ENCODE data around the gene REN.
A peak's percentile ranks its signal among the peaks of the same experiment; 100 is the strongest.

Gene REN

DNA sequence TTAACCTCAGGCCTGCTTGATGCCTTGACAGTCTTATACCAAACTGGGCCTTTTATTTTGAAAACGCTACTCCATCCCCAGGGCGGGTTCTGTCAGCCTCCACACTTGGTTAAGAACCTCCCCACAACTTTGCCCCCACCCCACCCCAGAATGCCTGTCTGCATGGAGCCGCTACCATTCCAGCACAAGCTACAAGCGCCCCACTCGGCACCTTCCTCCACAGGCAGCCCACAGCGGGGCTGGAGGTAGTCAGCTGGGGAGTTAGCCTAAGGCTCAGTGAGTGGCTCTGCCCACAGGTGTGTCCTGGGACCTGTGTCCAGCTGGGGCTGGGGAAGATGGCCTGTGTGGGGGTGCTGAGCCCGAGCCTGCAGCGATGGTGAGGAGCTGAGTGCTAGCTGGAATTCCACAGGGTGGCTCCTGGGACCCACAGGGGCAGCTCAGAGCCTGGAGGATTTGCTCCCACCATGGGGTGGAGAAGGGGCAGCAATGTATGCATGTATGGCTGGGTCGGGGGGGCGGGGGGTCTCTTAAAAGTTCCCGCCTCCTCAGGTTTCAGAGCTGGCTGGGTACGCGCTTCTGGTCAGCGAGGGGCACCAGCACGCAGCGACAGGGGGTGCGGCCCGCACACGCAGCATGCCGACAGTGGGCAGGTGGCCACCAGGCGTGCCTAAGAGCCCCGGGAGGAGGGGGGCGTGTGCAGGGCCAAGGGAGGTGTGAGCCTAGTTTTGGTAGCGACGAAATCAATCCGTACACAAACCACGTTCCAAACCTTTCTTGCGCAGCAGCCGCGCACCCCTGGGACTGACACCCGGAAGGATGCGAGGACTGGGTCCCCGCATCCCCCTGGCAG, 15.2 kb downstream of the REN start:
- H3K4me1 ChIP-seq (ENCODE audit: insufficient read depth, low read length): peaks cover 7% of the 10 kb centered on the region
- peaks cover 0 to 4% of the 10 kb centered on the region in 2 donors for H3K27me3 ChIP-seq (ENCODE audit: control insufficient read depth in 1 of 2, insufficient read depth in 2 of 2, low read length in 2 of 2)
- H3K36me3 ChIP-seq (ENCODE audit: insufficient read depth, low read length): no peaks in the 10 kb centered on the region
- no peaks in the 10 kb centered on the region for H3K9me3 ChIP-seq (ENCODE audit: low read length)
- H3K9ac ChIP-seq (ENCODE audit: low read length): no peak overlapping the region
- peak overlapping the region; percentile 63 to 76 for H3K4me3 ChIP-seq (ENCODE audit: low read depth in 1 of 2, low read length in 2 of 2)
- peak overlapping the region; percentile 62 for H3K27ac ChIP-seq (ENCODE audit: low read depth, low read length)

DNA sequence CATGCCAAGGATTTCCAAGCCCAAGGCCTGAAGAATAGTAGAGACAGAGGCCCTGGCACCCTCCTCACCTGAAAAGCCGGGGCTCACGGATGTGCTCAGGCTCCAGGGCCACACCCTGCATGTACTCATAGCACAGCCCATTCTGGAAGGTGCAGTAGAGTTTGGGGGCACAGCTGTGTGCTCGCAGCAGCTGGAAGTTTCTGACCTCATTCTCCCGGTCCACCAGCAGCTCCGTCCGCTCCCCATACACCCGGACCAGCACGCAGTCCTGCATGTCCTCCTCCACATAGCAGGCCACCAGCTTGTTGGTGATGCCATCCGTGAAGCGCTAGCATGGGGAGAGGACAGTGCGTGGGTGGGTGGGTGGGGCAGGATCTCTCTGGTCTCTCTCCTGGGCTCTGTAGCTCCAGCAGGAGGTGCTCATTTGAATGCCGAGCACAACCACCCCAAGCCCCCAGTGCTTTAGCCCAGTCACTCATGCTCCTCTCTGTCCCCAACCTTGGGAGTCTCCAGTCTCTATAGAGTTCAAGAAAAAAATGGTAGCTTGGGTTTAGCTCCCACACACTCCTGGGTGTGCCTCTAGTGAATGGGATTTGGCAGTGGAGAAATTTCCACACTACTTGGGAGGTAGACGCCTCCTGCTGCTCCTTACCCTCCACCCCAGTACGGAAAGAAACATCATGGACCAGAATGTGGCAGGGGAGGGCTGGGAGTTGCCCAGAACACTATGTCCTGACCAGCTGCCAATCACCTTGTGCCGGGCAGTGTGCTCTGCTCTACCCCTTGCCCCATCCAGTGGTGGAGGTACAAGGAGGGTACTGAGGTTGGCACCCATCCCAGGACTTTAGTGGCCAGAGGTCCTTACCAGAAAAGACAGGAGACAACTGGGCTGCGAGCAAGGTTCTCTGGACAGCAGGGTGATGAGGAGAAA, 16.2 kb downstream of the REN start:
- Histone ChIP-seq H3K27me3 (ENCODE audit: control insufficient read depth in 1 of 2, insufficient read depth in 2 of 2, low read length in 2 of 2) (peaks cover 0 to 4% of the 10 kb centered on the region in 2 donors), H3K4me1 (ENCODE audit: insufficient read depth, low read length) (peaks cover 7% of the 10 kb centered on the region), H3K9me3 (ENCODE audit: low read length) (no peaks in the 10 kb centered on the region), H3K36me3 (ENCODE audit: insufficient read depth, low read length) (no peaks in the 10 kb centered on the region), H3K27ac (ENCODE audit: low read depth, low read length) (no peak overlapping the region), H3K4me3 (ENCODE audit: low read depth in 1 of 2, low read length in 2 of 2) (no peak overlapping the region), H3K9ac (ENCODE audit: low read length) (no peak overlapping the region)

- H3K36me3 ChIP-seq (ENCODE audit: insufficient read depth, low read length): no peaks in the 10 kb centered on the region
- H3K9me3 ChIP-seq (ENCODE audit: low read length): no peaks in the 10 kb centered on the region
- no peak overlapping the region for H3K27ac ChIP-seq (ENCODE audit: low read depth, low read length)
- peaks cover 7% of the 10 kb centered on the region for H3K4me1 ChIP-seq (ENCODE audit: insufficient read depth, low read length)
- H3K27me3 ChIP-seq (ENCODE audit: control insufficient read depth in 1 of 2, insufficient read depth in 2 of 2, low read length in 2 of 2): no peaks in the 10 kb centered on the region
- no peak overlapping the region for H3K9ac ChIP-seq (ENCODE audit: low read length)
- no peak overlapping the region for H3K4me3 ChIP-seq (ENCODE audit: low read depth in 1 of 2, low read length in 2 of 2)
Observed at GRCh38 chr1:204149107-204149506, 17.0 kb downstream of the REN start.

DNA sequence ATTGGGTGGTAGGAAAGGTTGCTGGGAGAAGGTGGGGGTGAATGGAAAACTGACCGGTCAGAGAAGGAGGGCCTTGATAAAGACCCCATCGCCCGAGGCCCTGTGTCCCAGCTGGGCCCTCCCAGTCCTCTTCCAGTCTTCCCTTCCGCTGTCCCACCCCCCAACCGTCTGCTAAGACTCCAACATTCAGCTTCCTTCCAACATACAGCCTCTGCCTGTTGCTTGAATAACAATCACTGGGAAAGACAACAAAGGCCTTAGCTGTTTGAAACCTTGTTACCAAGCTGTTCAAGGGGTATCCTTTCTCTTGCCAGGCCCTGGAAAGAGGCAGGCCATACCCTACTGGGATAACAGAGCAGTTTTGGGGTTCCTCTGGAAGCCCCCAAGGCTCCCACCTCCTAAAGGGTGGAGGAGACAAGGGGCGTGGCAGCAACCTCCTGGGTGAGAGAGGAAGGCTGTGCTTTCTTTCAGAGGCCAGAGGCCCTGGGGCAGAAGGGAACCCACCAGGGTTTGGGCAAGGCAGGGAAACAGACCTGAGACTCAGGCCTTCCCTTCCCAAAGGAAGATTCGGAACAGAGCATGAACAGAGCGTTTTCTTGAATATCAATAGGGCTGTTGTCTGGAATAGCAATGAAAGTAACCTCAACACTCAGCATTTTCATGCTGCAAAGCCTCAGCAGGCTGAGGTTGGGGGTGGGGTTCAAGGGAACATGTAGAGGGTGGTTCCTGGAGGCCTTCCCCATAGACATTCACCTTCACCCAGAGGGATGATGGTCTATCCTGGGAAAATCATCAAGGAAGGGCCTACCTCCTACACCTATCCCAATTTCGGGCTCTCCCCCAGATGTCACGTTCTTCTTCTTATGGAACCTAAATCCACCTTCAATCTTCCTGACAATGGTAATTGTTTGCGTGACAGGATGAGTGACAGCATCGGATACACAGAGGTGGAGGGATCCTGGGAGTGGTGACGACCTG, 18.4 kb downstream of the REN start:
- Histone ChIP-seq H3K36me3 (ENCODE audit: insufficient read depth, low read length) (no peaks in the 10 kb centered on the region), H3K9me3 (ENCODE audit: low read length) (no peaks in the 10 kb centered on the region), H3K27ac (ENCODE audit: low read depth, low read length) (no peak overlapping the region), H3K27me3 (ENCODE audit: control insufficient read depth in 1 of 2, insufficient read depth in 2 of 2, low read length in 2 of 2) (no peaks in the 10 kb centered on the region), H3K9ac (ENCODE audit: low read length) (no peak overlapping the region), H3K4me3 (ENCODE audit: low read depth in 1 of 2, low read length in 2 of 2) (no peak overlapping the region), H3K4me1 (ENCODE audit: insufficient read depth, low read length) (peaks cover 6% of the 10 kb centered on the region)

DNA sequence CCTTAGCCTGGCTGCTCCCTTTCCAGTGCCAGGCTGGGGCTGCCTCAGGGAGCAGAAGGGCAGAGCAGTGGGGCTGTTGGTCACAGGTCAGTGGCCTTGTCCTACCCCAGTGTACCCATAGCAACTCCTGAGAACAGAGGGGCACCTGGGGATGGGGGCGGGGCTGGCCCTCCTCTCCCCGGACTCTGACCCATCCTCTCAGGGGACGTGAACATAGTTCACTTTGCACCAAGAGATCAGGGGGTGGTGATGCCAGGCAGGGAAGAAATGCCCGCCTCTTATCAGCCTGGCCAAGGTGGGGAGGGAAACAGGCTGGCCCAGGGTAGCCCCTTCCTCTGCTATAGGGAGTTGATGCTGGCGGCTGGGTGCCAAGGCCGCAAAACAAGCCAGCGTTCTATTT, 19.2 kb downstream of the REN start:
- H3K27ac ChIP-seq (ENCODE audit: low read depth, low read length): no peak overlapping the region
- H3K9me3 ChIP-seq (ENCODE audit: low read length): no peaks in the 10 kb centered on the region
- no peak overlapping the region for H3K9ac ChIP-seq (ENCODE audit: low read length)
- no peaks in the 10 kb centered on the region for H3K4me1 ChIP-seq (ENCODE audit: insufficient read depth, low read length)
- no peak overlapping the region for H3K4me3 ChIP-seq (ENCODE audit: low read depth in 1 of 2, low read length in 2 of 2)
- H3K27me3 ChIP-seq (ENCODE audit: control insufficient read depth in 1 of 2, insufficient read depth in 2 of 2, low read length in 2 of 2): no peaks in the 10 kb centered on the region
- no peaks in the 10 kb centered on the region for H3K36me3 ChIP-seq (ENCODE audit: insufficient read depth, low read length)

DNA sequence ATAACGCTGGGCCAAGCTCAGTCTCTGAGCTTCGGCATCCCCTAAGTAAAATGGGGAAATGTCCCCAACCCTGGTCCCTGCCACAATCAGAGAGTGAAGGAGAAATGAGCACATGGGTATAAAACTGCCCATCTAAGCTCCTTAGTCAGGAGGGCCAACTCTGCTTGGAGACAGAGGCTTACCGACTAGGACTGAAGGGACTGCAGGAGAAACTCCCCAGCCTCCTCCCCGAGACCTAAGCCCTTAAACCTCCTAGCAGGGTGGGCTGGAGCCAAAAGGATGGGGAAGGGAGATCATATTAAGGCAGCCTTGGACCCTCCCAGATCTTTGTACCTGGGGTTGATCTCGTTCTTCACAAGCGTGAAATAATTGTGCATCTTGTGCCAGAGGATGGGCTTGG, 19.8 kb downstream of the REN start:
- Histone ChIP-seq H3K9me3 (ENCODE audit: low read length) (no peaks in the 10 kb centered on the region), H3K27ac (ENCODE audit: low read depth, low read length) (no peak overlapping the region), H3K27me3 (ENCODE audit: control insufficient read depth in 1 of 2, insufficient read depth in 2 of 2, low read length in 2 of 2) (no peaks in the 10 kb centered on the region), H3K4me3 (ENCODE audit: low read depth in 1 of 2, low read length in 2 of 2) (no peak overlapping the region), H3K36me3 (ENCODE audit: insufficient read depth, low read length) (no peaks in the 10 kb centered on the region), H3K9ac (ENCODE audit: low read length) (no peak overlapping the region), H3K4me1 (ENCODE audit: insufficient read depth, low read length) (no peaks in the 10 kb centered on the region)

- H3K27me3 ChIP-seq (ENCODE audit: control insufficient read depth in 1 of 2, insufficient read depth in 2 of 2, low read length in 2 of 2): no peaks in the 10 kb centered on the region
- H3K4me3 ChIP-seq (ENCODE audit: low read depth in 1 of 2, low read length in 2 of 2): no peak overlapping the region
- no peaks in the 10 kb centered on the region for H3K9me3 ChIP-seq (ENCODE audit: low read length)
- no peaks in the 10 kb centered on the region for H3K4me1 ChIP-seq (ENCODE audit: insufficient read depth, low read length)
- H3K36me3 ChIP-seq (ENCODE audit: insufficient read depth, low read length): no peaks in the 10 kb centered on the region
- no peak overlapping the region for H3K27ac ChIP-seq (ENCODE audit: low read depth, low read length)
- H3K9ac ChIP-seq (ENCODE audit: low read length): no peak overlapping the region
Observed at GRCh38 chr1:204145033-204145504, 21.1 kb downstream of the REN start.

- no peaks in the 10 kb centered on the region for H3K27me3 ChIP-seq (ENCODE audit: control insufficient read depth in 1 of 2, insufficient read depth in 2 of 2, low read length in 2 of 2)
- no peaks in the 10 kb centered on the region for H3K36me3 ChIP-seq (ENCODE audit: insufficient read depth, low read length)
- H3K27ac ChIP-seq (ENCODE audit: low read depth, low read length): no peak overlapping the region
- no peaks in the 10 kb centered on the region for H3K4me1 ChIP-seq (ENCODE audit: insufficient read depth, low read length)
- no peak overlapping the region for H3K9ac ChIP-seq (ENCODE audit: low read length)
- no peaks in the 10 kb centered on the region for H3K9me3 ChIP-seq (ENCODE audit: low read length)
- H3K4me3 ChIP-seq (ENCODE audit: low read depth in 1 of 2, low read length in 2 of 2): no peak overlapping the region
Observed at GRCh38 chr1:204143276-204144041, 22.7 kb downstream of the REN start.

GRCh38 chr1:204142032-204142974, 23.8 kb downstream of the REN start:
- no peak overlapping the region for H3K4me3 ChIP-seq (ENCODE audit: low read depth in 1 of 2, low read length in 2 of 2)
- H3K36me3 ChIP-seq (ENCODE audit: insufficient read depth, low read length): no peaks in the 10 kb centered on the region
- no peak overlapping the region for H3K9ac ChIP-seq (ENCODE audit: low read length)
- H3K27ac ChIP-seq (ENCODE audit: low read depth, low read length): no peak overlapping the region
- no peaks in the 10 kb centered on the region for H3K4me1 ChIP-seq (ENCODE audit: insufficient read depth, low read length)
- no peaks in the 10 kb centered on the region for H3K27me3 ChIP-seq (ENCODE audit: control insufficient read depth in 1 of 2, insufficient read depth in 2 of 2, low read length in 2 of 2)
- no peaks in the 10 kb centered on the region for H3K9me3 ChIP-seq (ENCODE audit: low read length)
